DND-41 (cell line): Measurements from ENCODE around the gene HHATL.

Experiments used
- EZH2 ChIP-seq: IDR thresholded peaks from 3 replicates; pipeline ENCODE4 v1.6.1; 2012; ENCODE audit warnings: borderline replicate concordance, low read depth, mild to moderate bottlenecking, moderate library complexity, low read length, inconsistent platforms; ENCODE audit not compliant: severe bottlenecking
- TF ChIP-seq, protein P1 (sequence below): IDR thresholded peaks from 2 replicates; pipeline ENCODE4 v1.5.1; 2012; ENCODE audit warnings: borderline replicate concordance, low read length, moderate library complexity, mild to moderate bottlenecking; ENCODE audit not compliant: poor library complexity, severe bottlenecking; ENCODE audit errors: extremely low read depth

DNA sequence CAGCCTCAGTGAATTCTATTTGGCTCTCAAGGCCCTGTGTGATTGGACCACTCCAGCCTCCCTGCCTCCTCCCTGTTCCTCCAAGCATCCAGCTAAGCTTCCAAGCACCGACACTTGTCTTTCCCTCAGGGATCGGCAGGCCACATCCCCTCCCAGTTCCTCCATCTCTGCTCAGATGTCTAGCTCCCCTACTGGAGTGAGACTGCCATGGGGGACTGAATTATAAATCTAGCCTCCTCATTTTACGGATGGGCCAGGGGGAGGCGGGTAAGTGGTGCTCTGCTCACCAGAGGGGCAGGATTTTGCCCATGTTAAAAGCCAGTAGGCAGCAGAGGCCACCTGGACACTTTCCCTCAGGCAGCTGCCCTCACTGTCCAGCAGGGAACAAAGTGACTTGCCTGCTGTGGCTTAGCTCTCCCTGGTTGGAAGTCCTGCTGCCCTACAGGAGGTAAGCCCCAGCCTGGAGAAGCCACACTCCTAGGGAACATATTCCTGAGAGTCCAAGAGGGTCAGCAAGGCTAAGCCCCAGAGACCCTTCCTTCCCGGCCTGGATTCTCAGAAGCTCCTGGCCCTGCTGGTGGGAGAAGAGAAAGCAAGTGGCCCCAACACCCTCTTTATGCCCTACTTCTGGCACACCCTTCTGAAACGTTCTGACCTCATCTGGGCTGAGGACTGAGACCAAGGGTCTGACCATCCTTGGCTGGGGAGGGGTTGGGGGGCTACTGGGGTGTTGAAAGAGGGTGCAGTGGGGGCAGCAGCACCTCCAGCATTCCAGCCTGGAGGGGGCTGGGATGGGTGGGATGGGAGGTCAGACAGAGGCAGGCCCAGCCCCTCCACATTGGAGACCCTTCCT lies 9.1 kb upstream of the HHATL start:
- TF ChIP-seq, protein P1, sequence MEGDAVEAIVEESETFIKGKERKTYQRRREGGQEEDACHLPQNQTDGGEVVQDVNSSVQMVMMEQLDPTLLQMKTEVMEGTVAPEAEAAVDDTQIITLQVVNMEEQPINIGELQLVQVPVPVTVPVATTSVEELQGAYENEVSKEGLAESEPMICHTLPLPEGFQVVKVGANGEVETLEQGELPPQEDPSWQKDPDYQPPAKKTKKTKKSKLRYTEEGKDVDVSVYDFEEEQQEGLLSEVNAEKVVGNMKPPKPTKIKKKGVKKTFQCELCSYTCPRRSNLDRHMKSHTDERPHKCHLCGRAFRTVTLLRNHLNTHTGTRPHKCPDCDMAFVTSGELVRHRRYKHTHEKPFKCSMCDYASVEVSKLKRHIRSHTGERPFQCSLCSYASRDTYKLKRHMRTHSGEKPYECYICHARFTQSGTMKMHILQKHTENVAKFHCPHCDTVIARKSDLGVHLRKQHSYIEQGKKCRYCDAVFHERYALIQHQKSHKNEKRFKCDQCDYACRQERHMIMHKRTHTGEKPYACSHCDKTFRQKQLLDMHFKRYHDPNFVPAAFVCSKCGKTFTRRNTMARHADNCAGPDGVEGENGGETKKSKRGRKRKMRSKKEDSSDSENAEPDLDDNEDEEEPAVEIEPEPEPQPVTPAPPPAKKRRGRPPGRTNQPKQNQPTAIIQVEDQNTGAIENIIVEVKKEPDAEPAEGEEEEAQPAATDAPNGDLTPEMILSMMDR = no peak
- TF ChIP-seq EZH2 = no peak
